Stomach (tissue), 4 donors: ENCODE measurements around the gene GPC6.

Experiments used
- POLR2A ChIP-seq, 4 donors: fragments of 450-650 bp; IDR thresholded peaks; one replicate each; pipeline ENCODE4 v1.6.1; 2016; ENCODE audit warnings: antibody characterized with exemption in 4 of 4, control low read depth in 2 of 4, mild to moderate bottlenecking in 1 of 4, moderate library complexity in 1 of 4
- POLR2AphosphoS5 ChIP-seq, 3 donors: sonication (generic); formaldehyde crosslinking; IDR thresholded peaks; one replicate each; pipeline ENCODE4 v1.6.1; 2016; ENCODE audit warnings: antibody characterized with exemption in 3 of 3
- TF ChIP-seq, protein P1 (sequence below), 7 experiments: fragments of 450-650 bp in 4 of 7; fragments of 200-600 bp in 3 of 7; sonication (generic) in 3 of 7; IDR thresholded peaks; one replicate each; pipeline ENCODE4 v1.5.1; 2016 to 2019; ENCODE audit warnings: antibody characterized with exemption in 7 of 7, control low read depth in 2 of 7, mild to moderate bottlenecking in 1 of 7

DNA sequence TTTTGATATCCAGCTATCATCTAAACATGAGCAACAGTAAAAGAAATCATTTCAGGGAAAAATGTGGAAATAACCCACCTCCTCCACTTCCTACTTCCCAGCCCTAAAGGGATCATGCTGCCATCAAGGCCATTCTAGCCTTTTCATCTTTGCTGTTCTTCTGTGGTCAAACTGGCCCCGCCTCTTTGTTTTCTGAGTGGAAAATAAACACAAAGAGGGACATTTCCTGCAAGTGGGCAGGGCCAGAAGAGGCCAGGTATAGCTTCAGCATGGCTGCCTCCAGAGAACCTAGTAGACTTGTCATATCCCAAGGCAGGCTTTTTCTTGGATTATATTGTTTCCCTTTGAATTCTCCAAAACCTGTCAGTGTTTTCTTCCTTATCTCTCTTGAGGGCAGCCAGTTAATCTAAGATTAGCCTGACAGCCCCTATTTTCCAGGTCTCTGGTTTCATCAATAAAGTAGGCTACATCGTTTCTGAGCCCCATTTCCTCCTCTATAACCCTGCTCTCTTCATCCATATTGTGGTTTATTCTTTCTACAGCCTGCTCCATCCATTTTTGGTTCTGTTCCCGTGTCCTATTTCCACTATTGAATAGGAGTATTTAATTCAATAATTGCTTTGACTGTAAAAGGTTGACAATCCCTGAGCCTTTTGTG lies 117.6 kb downstream of the GPC6 start:
- TF ChIP-seq POLR2AphosphoS5 (IDR thresholded peaks at IDR 0.05) (no peak), POLR2A (IDR thresholded peaks at IDR 0.05) (no peak)
- TF ChIP-seq, protein P1, sequence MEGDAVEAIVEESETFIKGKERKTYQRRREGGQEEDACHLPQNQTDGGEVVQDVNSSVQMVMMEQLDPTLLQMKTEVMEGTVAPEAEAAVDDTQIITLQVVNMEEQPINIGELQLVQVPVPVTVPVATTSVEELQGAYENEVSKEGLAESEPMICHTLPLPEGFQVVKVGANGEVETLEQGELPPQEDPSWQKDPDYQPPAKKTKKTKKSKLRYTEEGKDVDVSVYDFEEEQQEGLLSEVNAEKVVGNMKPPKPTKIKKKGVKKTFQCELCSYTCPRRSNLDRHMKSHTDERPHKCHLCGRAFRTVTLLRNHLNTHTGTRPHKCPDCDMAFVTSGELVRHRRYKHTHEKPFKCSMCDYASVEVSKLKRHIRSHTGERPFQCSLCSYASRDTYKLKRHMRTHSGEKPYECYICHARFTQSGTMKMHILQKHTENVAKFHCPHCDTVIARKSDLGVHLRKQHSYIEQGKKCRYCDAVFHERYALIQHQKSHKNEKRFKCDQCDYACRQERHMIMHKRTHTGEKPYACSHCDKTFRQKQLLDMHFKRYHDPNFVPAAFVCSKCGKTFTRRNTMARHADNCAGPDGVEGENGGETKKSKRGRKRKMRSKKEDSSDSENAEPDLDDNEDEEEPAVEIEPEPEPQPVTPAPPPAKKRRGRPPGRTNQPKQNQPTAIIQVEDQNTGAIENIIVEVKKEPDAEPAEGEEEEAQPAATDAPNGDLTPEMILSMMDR (IDR thresholded peaks at IDR 0.05), result no peak
